AML-193 (cell line): ENCODE measurements around the gene SENP6.

Source experiments
- DNase-seq, 2 experiments: peaks; one replicate each; lab custom pipeline; 2025; lab: John Stamatoyannopoulos, UW

The SENP6 gene

DNA sequence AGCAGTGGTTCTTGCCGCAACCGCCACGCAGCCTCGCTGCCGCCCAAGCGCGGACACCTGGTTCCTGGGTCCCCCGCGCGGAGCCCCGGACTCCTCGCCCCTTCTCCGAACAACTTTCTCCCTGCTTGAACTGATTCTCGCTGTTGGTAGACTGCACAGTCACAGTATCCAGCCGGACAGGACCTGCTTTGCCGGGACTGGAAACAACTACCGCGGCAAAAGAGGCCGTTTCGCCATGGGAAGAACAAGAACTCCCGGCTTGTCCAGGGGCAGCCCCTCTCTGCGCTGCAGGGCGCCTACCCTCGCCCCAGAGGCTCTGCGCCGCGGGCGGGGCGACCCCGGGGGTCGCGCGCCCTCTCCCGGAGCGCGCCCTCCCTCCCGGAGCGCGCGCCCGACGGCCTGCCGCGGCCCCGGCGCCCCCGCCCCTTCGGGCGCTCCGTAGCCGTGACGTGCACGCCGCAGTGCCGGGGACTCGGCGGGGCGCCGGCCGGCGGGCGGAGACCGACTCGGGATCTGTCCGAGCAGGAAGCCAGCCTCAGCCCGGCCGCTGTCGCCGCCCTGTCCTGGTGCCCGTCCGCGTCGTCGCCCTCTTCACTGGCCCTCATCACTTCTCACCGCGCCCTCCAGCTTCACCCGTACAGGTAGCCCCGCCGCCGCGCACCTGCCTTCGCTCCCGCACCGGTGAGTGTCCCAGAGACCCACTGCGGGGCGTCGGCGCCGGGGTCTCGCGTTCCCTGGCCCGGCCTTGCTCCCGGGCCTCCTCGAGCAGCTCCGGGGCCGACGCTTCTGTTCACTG is 147.3 kb downstream of the SENP6 start, which contains the start of gene MYO6:
MYO6 (plus strand) TSS at position 497 of the 796 bp plus-strand sequence. CDS start 68,309 bp downstream, outside the sequence.
- no peak for DNase-seq

DNA sequence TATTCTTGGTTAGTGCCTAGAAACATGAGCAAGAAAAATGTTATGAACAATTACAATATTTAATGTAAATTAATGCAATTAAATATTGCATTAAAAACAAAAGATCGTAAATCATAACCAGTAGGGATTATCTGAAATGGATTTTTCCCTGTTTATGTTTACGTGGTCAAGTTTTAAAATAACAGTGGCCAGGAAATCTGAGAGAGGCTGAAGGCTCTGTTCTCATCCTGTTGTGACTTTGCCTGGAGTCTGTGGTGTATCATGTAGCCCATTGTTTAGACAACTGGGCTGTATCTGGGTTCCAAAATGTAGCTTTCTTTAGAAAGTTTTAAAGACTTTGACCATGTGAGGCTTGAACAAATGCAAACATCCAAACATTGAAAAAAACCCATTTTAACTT is 149.8 kb downstream of the SENP6 start:
- no peak for DNase-seq

DNA sequence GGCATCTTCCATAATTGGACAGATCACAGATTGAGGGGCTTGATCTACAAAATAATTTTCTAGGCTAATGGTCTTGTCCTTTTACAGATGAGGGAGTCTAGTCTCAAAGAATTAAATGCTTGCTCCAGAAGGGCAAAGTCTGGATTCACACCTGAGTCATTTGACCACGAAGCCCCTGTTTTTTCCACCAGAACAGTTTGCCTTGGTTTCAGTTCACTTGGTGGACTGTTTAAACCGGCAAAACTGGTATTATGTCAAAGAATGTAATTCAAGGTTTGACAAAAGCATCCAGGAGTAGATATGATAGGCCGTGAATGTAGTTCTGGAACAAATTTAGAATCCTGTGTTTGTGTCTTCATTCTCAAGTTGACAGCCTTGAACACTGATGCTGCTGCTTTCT is 150.7 kb downstream of the SENP6 start:
- DNase-seq, result no peak

- peak in 1 of 2 experiments; percentile 3 for DNase-seq
Measured at GRCh38 chr6:75755704-75756103, 154.0 kb downstream of the SENP6 start.

- no peak for DNase-seq
Measured at GRCh38 chr6:75757295-75757694, 155.6 kb downstream of the SENP6 start.

DNA sequence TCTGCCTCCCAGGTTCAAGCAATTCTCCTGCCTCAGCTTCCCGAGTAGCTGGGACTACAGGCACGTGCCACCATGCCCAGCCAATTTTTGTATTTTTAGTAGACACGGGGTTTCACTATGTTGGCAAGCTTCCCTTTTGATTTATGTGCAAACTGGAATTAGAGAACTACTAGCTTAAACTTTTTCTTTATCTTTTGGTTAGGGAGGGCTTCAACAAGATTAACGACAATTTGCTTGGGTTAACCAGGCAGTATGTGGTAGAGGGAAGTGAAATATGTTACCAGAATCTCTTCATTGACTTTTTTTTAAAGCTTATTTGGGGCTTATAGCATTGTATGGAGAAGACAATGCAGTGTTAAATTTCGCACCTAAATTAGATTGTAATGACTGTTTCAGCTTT is 156.4 kb downstream of the SENP6 start:
- no peak for DNase-seq

DNA sequence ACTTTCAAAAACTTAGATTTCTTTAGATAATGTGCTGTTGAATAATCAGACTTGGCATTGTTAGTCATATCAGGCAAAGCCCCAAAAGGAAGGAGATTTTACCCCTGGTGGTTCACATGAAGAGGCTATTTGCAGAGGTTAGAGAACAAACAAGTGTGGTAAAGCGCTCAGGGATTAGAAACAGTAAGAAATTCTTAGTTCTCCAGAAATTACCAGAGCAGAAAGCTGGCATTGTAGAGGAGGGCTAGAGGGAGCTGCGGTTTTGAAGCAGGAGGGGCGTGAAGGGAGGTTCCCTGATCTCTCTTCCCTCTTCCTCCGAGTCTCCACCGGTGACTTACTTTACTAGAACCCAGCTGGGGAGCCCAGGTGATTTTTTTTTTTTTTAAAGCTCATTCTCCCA is 157.5 kb downstream of the SENP6 start:
- DNase-seq, result no peak

- DNase-seq, result no peak
Measured at GRCh38 chr6:75760320-75760719, 158.6 kb downstream of the SENP6 start.

DNA sequence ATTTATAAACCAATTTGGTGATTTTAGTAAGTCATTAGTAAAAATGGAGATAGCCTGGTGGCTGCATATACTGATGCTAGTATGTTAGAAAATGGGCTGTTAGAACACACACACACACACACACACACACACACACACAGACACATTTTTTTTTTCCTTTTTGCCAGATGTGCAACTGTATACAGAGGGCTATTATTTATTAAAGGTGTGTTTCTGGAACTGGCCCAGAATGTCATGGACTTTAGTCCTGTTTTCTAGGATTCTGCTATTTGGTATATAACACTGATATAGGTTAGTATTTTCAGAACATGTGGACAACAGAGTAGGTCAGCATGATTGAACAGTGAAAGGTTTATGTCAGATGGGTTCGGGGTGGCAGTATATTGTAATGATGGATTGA is 159.8 kb downstream of the SENP6 start:
- DNase-seq, result no peak

DNA sequence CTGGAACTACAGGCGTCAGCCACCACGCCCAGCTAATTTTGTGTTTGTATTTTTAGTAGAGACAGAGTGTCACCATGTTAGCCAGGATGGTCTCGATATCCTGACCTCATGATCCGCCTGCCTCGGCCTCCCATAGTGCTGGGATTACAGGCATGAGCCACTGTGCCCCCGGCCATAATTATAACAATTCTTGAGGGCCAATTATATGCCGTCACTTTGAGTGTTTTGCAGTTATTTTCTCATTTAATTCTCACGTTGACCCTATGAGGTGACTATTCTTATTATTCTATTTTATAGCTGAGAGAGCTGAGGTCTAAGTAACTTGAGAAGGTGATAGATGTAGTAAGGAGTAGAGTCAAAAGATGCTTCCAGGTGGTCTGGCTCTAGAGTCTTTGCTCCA is 160.4 kb downstream of the SENP6 start:
- DNase-seq, result no peak

GRCh38 chr6:75766387-75766786 is 164.7 kb downstream of the SENP6 start:
- DNase-seq, result no peak
